ENCODE data around the gene DMAP1.

DMAP1 gene

DNA sequence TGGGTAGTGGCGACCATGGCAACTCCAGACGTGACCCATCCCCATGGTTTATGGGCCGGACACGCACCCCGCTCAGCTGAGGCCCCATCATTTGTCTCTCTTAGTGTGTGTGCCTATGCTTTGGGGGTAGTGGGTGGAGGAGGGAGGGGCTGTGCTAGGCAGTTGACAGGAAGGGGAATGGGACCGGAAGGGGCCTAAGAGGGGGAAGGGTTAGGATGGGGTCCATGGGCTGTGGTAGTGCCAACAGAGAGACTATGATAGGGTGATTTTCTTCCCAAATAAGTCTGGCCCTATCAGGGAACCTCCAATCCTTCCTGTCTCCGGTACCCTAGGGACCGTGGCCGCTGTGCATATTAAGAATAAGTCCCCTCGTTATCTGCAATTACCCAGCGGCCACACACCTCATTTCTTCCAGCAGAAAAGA is 9.9 kb downstream of the DMAP1 start:
- peaks cover 4% of the 10 kb centered on the region for H3K9me3 ChIP-seq (ENCODE audit: insufficient read depth, low read depth, low read length)
- H3K4me2 ChIP-seq (ENCODE audit: low read length), result no peak overlapping the region
- H3K79me1 ChIP-seq (ENCODE audit: low read length), result no peaks in the 10 kb centered on the region

DNA sequence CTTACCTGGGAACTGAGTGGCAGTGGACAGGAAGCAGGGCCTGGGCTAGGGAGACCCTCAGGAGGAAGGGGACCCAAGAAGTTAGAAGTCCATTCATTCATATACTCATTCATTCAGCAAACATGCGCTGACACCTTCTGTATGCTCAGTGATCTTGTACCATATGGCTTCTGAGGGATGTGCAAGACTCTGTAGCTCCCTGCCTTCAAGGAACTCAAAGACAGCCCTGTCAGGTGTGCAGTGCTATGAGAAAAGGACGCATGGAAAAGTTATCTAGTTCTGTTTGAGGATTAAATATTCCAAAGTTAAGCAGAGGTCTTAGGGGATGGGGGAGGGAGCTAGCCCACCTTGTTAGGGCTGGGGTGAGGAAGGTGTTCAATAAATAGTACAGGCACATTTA is 12.5 kb downstream of the DMAP1 start:
- no peak overlapping the region for H3K9ac ChIP-seq (ENCODE audit: low read length)
- peaks cover 6% of the 10 kb centered on the region for H3K9me3 ChIP-seq (ENCODE audit: insufficient read depth, low read depth, low read length)
- H3K4me3 ChIP-seq (ENCODE audit: low read depth, low read length), result no peak overlapping the region
- no peaks in the 10 kb centered on the region for H3K79me2 ChIP-seq (ENCODE audit: control insufficient read depth, insufficient read depth, low read length, poor library complexity)
- no peaks in the 10 kb centered on the region for H3K27me3 ChIP-seq (ENCODE audit: insufficient read depth, low read length)
- no peak overlapping the region for H3K18ac ChIP-seq (ENCODE audit: low read length)
- no peak overlapping the region for H4K12ac ChIP-seq (ENCODE audit: low read depth, low read length)
- no peak overlapping the region for H3K4me2 ChIP-seq (ENCODE audit: low read length)
- no peak overlapping the region for H3K4ac ChIP-seq (ENCODE audit: low read depth, low read length)
- no peak overlapping the region for H2AK5ac ChIP-seq (ENCODE audit: low read length)
- no peak overlapping the region for H3K27ac ChIP-seq (ENCODE audit: low read depth, low read length)
- no CpG with 5 or more reads among the region's 2 CpGs for WGBS (ENCODE audit: extremely low coverage, insufficient coverage, insufficient read length)
- no peaks in the 10 kb centered on the region for H3K4me1 ChIP-seq (ENCODE audit: control insufficient read depth in 1 of 2, insufficient read depth in 2 of 2, low read length in 2 of 2)
- H2BK12ac ChIP-seq (ENCODE audit: low read length), result no peak overlapping the region
- H2AFZ ChIP-seq (ENCODE audit: insufficient read depth, low read length, poor library complexity), result no peak overlapping the region
- H3K14ac ChIP-seq (ENCODE audit: low read length), result no peak overlapping the region
- no peak overlapping the region for H4K8ac ChIP-seq (ENCODE audit: low read depth, low read length)
- no peak overlapping the region for H2BK5ac ChIP-seq (ENCODE audit: low read depth, low read length, poor library complexity)
- H3K79me1 ChIP-seq (ENCODE audit: low read length), result no peaks in the 10 kb centered on the region
- H2BK120ac ChIP-seq (ENCODE audit: insufficient read depth, low read length, poor library complexity), result no peak overlapping the region
- no peak overlapping the region for H3K23ac ChIP-seq (ENCODE audit: low read length)
- H3K36me3 ChIP-seq (ENCODE audit: control insufficient read depth in 1 of 2, insufficient read depth in 2 of 2, low read length in 2 of 2), result peaks cover 14 to 20% of the 10 kb centered on the region in 2 experiments
- DNase-seq, result no peak
- H4K91ac ChIP-seq (ENCODE audit: low read depth, low read length), result no peak overlapping the region

More for the DNA sequence above, 9.9 kb downstream of the DMAP1 start:
- Histone ChIP-seq H3K27ac (ENCODE audit: low read depth, low read length) (no peak overlapping the region), H3K36me3 (ENCODE audit: control insufficient read depth in 1 of 2, insufficient read depth in 2 of 2, low read length in 2 of 2) (peaks cover 40 to 41% of the 10 kb centered on the region in 2 experiments), H3K14ac (ENCODE audit: low read length) (no peak overlapping the region), H3K23ac (ENCODE audit: low read length) (no peak overlapping the region), H3K79me2 (ENCODE audit: control insufficient read depth, insufficient read depth, low read length, poor library complexity) (no peaks in the 10 kb centered on the region), H3K27me3 (ENCODE audit: insufficient read depth, low read length) (no peaks in the 10 kb centered on the region), H2BK5ac (ENCODE audit: low read depth, low read length, poor library complexity) (no peak overlapping the region), H4K12ac (ENCODE audit: low read depth, low read length) (no peak overlapping the region), H3K18ac (ENCODE audit: low read length) (no peak overlapping the region), H3K4me3 (ENCODE audit: low read depth, low read length) (no peak overlapping the region), H2AFZ (ENCODE audit: insufficient read depth, low read length, poor library complexity) (no peak overlapping the region), H3K4me1 (ENCODE audit: control insufficient read depth in 1 of 2, insufficient read depth in 2 of 2, low read length in 2 of 2) (no peaks in the 10 kb centered on the region), H4K8ac (ENCODE audit: low read depth, low read length) (no peak overlapping the region), H2BK12ac (ENCODE audit: low read length) (no peak overlapping the region), H2AK5ac (ENCODE audit: low read length) (no peak overlapping the region), H2BK120ac (ENCODE audit: insufficient read depth, low read length, poor library complexity) (no peak overlapping the region), H4K91ac (ENCODE audit: low read depth, low read length) (no peak overlapping the region), H3K9ac (ENCODE audit: low read length) (no peak overlapping the region), H3K4ac (ENCODE audit: low read depth, low read length) (no peak overlapping the region)
- no CpG with 5 or more reads among the region's 11 CpGs for WGBS (ENCODE audit: extremely low coverage, insufficient coverage, insufficient read length)
- no peak for DNase-seq

DNA sequence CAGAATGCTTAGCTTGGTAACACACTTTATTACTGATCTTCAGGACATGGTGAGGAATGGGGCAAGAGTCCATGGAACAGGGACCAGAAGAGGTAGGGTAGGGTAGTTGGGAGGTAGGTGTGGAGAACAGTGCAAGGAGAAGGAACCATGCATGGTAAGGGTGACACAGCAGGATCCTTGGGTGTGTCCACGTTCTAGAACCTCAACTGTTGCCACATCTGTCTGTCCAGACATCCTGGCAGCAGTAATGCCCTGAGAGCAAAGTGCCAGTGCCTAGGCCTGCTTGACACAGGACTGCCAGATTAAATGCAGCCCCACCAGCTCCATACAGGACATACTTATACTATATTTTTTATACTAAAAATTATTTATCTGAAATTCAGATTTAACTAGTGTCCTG is 13.9 kb downstream of the DMAP1 start:
- H3K9ac ChIP-seq (ENCODE audit: low read length), result no peak overlapping the region
- H3K27me3 ChIP-seq (ENCODE audit: insufficient read depth, low read length), result no peaks in the 10 kb centered on the region
- no peak overlapping the region for H3K14ac ChIP-seq (ENCODE audit: low read length)
- no peak overlapping the region for H3K4ac ChIP-seq (ENCODE audit: low read depth, low read length)
- no peak for DNase-seq
- no peak overlapping the region for H2BK120ac ChIP-seq (ENCODE audit: insufficient read depth, low read length, poor library complexity)
- no peak overlapping the region for H4K12ac ChIP-seq (ENCODE audit: low read depth, low read length)
- no peak overlapping the region for H2AK5ac ChIP-seq (ENCODE audit: low read length)
- H3K4me1 ChIP-seq (ENCODE audit: control insufficient read depth in 1 of 2, insufficient read depth in 2 of 2, low read length in 2 of 2), result no peaks in the 10 kb centered on the region
- H4K91ac ChIP-seq (ENCODE audit: low read depth, low read length), result no peak overlapping the region
- H3K4me2 ChIP-seq (ENCODE audit: low read length), result no peak overlapping the region
- H3K27ac ChIP-seq (ENCODE audit: low read depth, low read length), result no peak overlapping the region
- H3K4me3 ChIP-seq (ENCODE audit: low read depth, low read length), result no peak overlapping the region
- H3K18ac ChIP-seq (ENCODE audit: low read length), result no peak overlapping the region
- H2BK5ac ChIP-seq (ENCODE audit: low read depth, low read length, poor library complexity), result no peak overlapping the region
- no peak overlapping the region for H3K23ac ChIP-seq (ENCODE audit: low read length)
- H3K9me3 ChIP-seq (ENCODE audit: insufficient read depth, low read depth, low read length), result peaks cover 6% of the 10 kb centered on the region
- H3K79me1 ChIP-seq (ENCODE audit: low read length), result no peaks in the 10 kb centered on the region
- H3K79me2 ChIP-seq (ENCODE audit: control insufficient read depth, insufficient read depth, low read length, poor library complexity), result no peaks in the 10 kb centered on the region
- no CpG with 5 or more reads among the region's 1 CpG for WGBS (ENCODE audit: extremely low coverage, insufficient coverage, insufficient read length)
- no peak overlapping the region for H4K8ac ChIP-seq (ENCODE audit: low read depth, low read length)
- H2AFZ ChIP-seq (ENCODE audit: insufficient read depth, low read length, poor library complexity), result no peak overlapping the region
- H3K36me3 ChIP-seq (ENCODE audit: control insufficient read depth in 1 of 2, insufficient read depth in 2 of 2, low read length in 2 of 2), result peaks cover 5 to 11% of the 10 kb centered on the region in 2 experiments
- H2BK12ac ChIP-seq (ENCODE audit: low read length), result no peak overlapping the region

DNA sequence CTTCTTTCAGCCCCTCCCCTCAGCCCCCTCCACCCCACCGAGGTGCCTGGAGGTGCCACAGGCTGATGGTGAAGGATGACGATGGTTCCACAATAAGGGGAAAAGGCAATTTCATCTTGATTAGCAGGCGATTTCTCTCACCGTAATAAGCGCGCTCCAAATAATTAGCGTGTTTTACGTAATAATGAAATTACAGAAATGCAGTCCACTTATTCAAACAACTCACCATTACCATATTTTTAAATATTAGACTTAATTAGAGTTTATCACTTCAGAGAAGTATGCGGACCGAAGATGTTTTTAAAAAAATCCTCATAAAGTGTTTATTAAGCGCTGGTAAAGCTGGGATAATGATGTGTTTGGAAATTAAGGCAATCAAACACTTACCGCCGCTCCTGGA is 14.9 kb downstream of the DMAP1 start:
- H3K79me1 ChIP-seq (ENCODE audit: low read length), result no peaks in the 10 kb centered on the region
- no peak overlapping the region for H3K27ac ChIP-seq (ENCODE audit: low read depth, low read length)
- H3K79me2 ChIP-seq (ENCODE audit: control insufficient read depth, insufficient read depth, low read length, poor library complexity), result no peaks in the 10 kb centered on the region
- H3K14ac ChIP-seq (ENCODE audit: low read length), result no peak overlapping the region
- no peak overlapping the region for H3K4me2 ChIP-seq (ENCODE audit: low read length)
- H3K18ac ChIP-seq (ENCODE audit: low read length), result no peak overlapping the region
- no peak overlapping the region for H4K12ac ChIP-seq (ENCODE audit: low read depth, low read length)
- no peaks in the 10 kb centered on the region for H3K4me1 ChIP-seq (ENCODE audit: control insufficient read depth in 1 of 2, insufficient read depth in 2 of 2, low read length in 2 of 2)
- no peak overlapping the region for H3K9ac ChIP-seq (ENCODE audit: low read length)
- H2BK5ac ChIP-seq (ENCODE audit: low read depth, low read length, poor library complexity), result no peak overlapping the region
- H2BK12ac ChIP-seq (ENCODE audit: low read length), result no peak overlapping the region
- no peak overlapping the region for H2BK120ac ChIP-seq (ENCODE audit: insufficient read depth, low read length, poor library complexity)
- DNase-seq, result no peak
- H3K23ac ChIP-seq (ENCODE audit: low read length), result no peak overlapping the region
- H3K4me3 ChIP-seq (ENCODE audit: low read depth, low read length), result no peak overlapping the region
- H2AK5ac ChIP-seq (ENCODE audit: low read length), result no peak overlapping the region
- no peak overlapping the region for H4K8ac ChIP-seq (ENCODE audit: low read depth, low read length)
- no peak overlapping the region for H4K91ac ChIP-seq (ENCODE audit: low read depth, low read length)
- WGBS (ENCODE audit: extremely low coverage, insufficient coverage, insufficient read length), result no CpG with 5 or more reads among the region's 13 CpGs
- no peaks in the 10 kb centered on the region for H3K27me3 ChIP-seq (ENCODE audit: insufficient read depth, low read length)
- H3K4ac ChIP-seq (ENCODE audit: low read depth, low read length), result no peak overlapping the region
- peaks cover 3 to 11% of the 10 kb centered on the region in 2 experiments for H3K36me3 ChIP-seq (ENCODE audit: control insufficient read depth in 1 of 2, insufficient read depth in 2 of 2, low read length in 2 of 2)
- no peak overlapping the region for H2AFZ ChIP-seq (ENCODE audit: insufficient read depth, low read length, poor library complexity)
- H3K9me3 ChIP-seq (ENCODE audit: insufficient read depth, low read depth, low read length), result peaks cover 6% of the 10 kb centered on the region

Data from trophoblast cell (in vitro differentiated cells and primary cell).